ENCODE data around the gene UVSSA. TPM values are rescaled to one million over a fixed set of nuclear protein-coding genes. Genes with fewer than 3 reads are reported as not detected.
"Not testable (repeated sequence)": the region's sequence is repeated elsewhere in the genome, so short reads cannot be mapped to it uniquely, and the experiment has no call there.

Gene UVSSA
- polyA plus RNA-seq, 12 donors = 4.9 to 21.4 (median 9.3) TPM; not detected in 1

GRCh38 chr4:1315836-1316536 lies 31.0 kb upstream of the UVSSA start:
- DNase-seq = no peak

DNA sequence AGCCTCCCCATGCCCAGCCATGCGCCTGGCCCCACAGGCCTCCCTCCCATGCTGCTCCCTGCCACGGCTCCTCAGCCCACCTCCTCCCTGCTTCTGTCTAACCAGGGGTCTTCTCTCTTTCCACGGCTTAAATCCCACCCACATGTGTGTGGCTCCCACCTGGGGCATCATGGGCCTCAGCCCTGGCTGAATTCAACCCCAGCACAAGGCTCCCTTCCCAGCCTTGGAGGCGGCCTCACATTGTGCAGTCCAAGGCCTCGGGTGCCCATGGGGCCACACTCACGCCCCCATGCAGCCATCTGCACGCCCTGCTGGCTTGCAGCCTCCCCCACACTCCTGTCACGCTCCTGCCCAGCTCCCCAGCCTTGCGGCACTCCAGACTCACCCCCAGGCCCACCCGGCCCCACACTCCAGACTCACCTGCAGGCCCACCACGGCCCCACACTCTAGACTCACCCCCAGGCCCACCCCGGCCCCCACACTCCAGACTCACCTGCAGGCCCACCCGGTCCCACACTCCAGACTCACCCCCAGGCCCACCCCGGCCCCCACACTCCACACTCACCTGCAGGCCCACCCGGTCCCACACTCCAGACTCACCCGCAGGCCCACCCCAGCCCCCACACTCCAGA lies 30.4 kb upstream of the UVSSA start:
- DNase-seq = no peak

- DNase-seq = no peak
These were observed 29.6 kb upstream of the UVSSA start for GRCh38 chr4:1317177-1318045.

GRCh38 chr4:1318046-1318375 lies 29.0 kb upstream of the UVSSA start:
- DNase-seq = no peak

- no peak for DNase-seq
These were observed 28.4 kb upstream of the UVSSA start for GRCh38 chr4:1318488-1319213.

GRCh38 chr4:1321486-1321885 lies 25.5 kb upstream of the UVSSA start:
- no peak for DNase-seq

- no peak for DNase-seq
These were observed 24.9 kb upstream of the UVSSA start for GRCh38 chr4:1321946-1322650.

GRCh38 chr4:1323280-1323634 lies 23.8 kb upstream of the UVSSA start:
- no peak for DNase-seq

- DNase-seq = no peak
These were observed 23.2 kb upstream of the UVSSA start for GRCh38 chr4:1323635-1324442.

- DNase-seq = not testable (repeated sequence)
These were observed 22.4 kb upstream of the UVSSA start for GRCh38 chr4:1324443-1325175.

GRCh38 chr4:1325176-1325480 lies 21.9 kb upstream of the UVSSA start:
- no peak for DNase-seq

GRCh38 chr4:1325681-1326635 lies 21.1 kb upstream of the UVSSA start:
- no peak for DNase-seq

DNA sequence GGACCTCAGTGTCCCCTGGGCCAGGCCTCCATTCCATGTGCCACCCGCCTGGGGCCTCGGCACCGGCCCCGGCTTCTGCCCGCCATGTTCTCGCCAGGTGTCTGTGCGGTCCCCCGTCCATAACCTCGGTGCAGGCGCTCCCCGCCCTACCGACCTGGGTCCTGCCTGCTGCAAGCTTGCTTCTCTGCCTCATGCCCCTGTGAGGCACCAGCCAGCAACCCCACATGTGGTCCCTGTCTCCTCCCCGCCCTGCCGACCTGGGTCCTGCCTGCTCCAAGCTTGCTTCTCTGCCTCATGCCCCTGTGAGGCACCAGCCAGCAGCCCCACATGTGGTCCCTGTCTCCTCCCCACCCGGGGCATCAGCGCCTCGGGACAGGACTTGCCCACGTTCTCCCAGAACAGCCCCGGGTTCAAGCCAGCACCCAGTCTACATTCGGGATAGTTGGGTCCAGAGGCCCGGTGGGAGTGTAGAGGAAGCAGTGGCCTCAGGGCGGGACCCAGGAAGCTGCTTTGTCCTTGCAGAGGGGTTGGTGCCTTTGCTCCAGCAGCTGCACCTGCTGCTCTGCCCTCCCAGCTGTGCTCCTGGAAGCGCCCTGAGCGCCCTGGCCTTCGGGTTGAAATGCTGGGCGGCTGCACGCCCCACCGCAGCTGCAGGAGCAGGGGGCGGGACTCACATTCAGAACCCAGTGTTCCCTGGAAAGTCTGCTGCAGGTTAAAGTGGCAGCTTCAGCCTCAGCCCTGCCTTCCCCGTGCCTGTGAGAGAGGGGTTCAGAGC lies 20.1 kb upstream of the UVSSA start:
- no peak for DNase-seq

GRCh38 chr4:1327526-1328266 lies 19.3 kb upstream of the UVSSA start:
- DNase-seq = no peak

DNA sequence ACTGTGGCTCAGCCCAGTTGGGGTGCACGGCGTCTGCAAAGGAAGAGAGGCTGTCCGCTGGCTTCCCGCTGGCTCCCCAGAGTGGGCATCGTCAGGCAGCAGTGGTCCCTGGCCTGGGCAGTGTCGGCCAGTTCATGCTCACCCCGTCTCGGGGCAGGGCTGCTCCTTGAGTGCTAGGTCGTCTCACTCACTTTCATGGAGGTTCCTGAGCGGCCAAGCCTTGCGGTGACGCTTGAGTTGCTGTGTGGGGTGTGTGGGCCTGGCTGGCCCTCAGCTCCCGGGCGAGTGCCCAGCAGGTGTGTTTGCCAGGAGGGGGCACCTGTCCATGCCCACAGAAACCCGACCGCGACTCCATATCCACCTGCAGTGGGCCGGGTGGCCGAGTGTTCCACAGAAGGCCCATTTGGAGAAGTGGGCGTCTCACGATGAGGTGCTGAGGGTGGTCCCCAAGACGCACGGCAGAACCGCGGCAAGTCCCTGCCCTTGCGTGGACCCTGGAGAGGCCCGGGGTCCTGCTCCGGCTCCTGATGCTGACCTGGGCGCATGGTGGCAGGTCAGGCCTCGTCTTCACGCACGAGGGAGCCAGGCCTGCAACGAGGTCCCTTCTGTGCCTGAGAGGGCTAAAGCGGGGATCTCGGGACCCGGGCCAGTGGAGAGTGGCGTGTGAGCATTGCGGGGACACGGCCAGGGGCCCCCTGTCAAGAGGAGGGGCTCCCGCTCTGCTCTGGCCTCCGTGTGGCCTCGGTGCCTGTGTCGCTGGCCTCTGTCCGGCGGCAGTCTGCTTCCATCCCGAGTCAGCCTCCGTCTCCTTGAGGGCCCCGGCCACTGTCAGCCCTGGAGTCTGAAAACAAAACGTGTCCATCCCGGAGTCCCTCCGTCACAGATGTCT lies 18.5 kb upstream of the UVSSA start:
- DNase-seq = no peak
